ENCODE data around the gene PGD. TPM values are rescaled to one million over a fixed set of nuclear protein-coding genes. Genes with fewer than 3 reads are reported as not detected.

The PGD gene
- 114 and 146 TPM in 2 replicates for total RNA-seq (2014; rRNA removed; shearing (Covaris generic))

DNA sequence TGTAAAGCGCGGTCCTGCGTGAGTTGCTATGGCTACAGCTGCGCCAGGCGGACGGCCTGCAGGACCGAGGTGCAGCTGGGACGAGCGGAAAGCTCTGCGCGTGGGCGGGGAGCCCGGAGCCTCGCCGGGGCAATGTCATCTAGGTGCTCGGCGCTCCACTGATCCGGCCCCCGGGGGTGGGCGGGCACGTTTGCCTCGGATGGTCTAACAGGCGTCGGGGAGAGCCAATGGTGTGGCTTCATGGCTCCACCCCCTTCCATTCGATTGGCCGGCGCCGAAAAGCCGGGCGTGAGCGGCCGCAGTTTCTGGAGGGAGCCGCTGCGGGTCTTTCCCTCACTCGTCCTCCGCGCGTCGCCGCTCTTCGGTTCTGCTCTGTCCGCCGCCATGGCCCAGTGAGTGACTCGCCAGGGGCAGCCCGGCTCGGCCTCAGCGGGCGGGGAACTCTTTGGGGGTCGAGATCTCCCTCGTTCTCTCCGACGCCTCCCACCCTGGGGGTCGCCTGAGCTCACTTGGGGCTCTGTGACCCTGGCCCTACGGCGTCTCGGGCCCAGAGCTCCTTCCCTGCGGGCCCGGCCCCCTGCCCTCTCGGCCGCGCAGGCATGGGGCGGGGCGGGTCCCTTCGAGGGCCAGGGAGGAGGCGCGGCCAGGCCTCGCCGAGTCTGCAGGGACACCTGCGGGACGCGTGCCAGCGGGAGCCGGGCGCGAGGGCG is at the start of gene PGD:
TSS of gene PGD (plus strand) at position 331 of the 710 bp plus-strand sequence. CDS start at position 385, 54 bp downstream.
- peak; percentile 91 for DNase-seq (ENCODE audit: low spot score)

DNA sequence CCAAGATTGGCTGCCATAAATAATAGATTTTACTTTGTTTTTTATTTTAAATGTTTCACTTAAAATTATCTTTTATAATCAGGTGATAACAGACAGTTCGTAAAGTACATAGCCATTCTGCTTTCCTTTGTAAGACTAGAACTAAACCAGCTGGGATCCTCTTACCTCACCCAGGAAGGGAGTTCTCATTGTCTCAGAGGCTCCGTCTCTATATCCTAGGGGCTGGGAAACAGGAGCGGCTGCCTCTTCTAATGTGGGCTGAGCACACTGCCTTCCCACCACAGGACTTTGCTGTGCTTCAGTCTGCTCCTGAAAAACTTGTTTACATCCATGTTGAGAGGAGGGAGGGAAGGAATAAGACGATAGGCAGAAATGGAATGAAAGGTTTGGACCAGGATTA is 45.6 kb upstream of the PGD start:
- DNase-seq (ENCODE audit: low spot score), result no peak

DNA sequence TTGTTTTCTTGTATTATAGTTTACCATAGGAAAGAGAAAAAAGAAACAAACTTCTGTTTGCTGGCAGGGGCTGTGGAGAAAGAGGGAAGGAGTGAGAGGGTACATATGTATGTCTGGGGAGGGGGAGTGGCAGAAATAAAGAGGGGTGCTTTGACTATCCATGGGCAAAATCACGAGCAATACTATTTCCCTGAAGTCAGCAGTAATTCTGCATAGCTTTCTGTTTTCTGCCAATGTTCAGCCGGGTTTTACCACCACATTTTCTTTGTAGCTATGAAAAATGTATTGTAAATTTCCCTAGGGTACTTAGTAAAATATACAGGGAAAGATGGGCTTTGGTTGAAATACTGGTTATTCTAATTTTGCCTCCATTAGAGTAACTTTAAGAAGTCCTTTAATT is 45.2 kb upstream of the PGD start:
- DNase-seq (ENCODE audit: low spot score), result no peak

GRCh38 chr1:10360045-10360444 is 38.8 kb upstream of the PGD start:
- DNase-seq (ENCODE audit: low spot score), result no peak

DNA sequence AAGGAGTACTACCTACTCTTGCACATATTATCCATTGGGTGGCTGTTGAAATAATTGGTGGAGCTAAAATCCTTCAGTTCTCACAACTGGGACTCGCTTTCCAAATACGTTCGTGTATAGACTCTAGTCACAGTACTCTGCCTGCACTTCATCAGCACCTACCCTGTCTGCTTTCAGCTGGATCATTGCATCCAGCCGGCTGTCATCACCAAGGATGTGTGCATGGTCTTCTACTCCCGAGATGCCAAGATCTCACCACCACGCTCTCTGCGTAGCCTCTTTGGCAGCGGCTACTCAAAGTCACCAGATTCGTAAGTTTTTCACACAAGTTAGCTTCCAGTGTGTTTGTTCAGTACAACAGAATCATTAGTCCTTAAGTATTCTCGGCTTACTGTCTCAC is 37.3 kb upstream of the PGD start:
- DNase-seq (ENCODE audit: low spot score), result no peak

DNA sequence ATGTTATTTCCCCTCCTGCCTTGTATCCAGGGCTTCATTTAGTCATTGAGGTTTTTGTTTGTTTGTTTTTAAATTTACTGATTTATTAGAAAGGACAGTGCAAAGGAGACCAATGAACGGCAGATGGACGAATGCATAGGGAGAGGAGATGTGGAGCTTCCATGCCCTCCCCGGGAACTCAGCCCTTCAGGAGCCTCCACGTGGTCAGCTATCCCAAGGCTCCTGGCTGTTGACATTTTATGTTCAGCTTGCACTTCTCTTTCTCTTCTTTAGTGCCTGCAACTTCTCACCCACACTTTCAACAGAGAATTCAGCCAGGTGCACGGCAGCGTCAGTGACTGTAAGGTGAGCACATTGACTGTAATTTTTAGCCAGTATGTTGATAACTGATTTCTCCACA is 30.7 kb upstream of the PGD start:
- DNase-seq (ENCODE audit: low spot score), result no peak

- no peak for DNase-seq (ENCODE audit: low spot score)
These were observed 24.4 kb upstream of the PGD start for GRCh38 chr1:10374442-10374860.

DNA sequence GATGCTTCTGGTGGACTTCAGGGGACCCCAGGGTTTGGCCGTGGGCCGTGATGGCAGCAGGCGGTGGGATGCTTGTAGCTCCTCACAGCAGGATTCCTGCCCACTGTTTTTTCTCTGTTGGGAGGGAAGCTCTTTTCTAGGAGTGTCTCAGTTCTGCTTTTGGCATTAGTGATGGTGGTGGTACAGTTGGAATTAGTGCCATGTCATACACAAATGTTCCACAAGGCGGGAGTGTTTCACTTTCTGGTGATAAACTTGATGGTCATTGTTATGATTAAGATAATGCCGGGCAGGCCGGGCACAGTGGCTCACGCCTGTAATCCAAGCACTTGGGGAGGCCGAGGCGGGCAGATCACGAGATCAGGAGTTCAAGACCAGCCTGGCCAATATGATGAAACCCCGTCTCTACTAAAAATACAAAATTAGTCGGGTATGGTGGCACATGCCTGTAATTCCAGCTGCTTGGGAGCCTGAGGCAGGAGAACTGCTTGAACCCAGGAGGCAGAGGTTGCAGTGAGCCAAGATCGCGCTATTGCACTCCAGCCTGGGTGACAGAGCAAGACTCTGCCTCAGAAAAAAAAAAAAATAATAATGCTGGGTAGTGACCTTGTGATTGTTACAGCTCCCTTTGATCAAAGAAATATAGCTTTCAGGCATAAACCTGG is 21.4 kb upstream of the PGD start:
- peak; percentile 72 for DNase-seq (ENCODE audit: low spot score)

- DNase-seq (ENCODE audit: low spot score), result no peak
These were observed 20.6 kb upstream of the PGD start for GRCh38 chr1:10378081-10378841.

DNA sequence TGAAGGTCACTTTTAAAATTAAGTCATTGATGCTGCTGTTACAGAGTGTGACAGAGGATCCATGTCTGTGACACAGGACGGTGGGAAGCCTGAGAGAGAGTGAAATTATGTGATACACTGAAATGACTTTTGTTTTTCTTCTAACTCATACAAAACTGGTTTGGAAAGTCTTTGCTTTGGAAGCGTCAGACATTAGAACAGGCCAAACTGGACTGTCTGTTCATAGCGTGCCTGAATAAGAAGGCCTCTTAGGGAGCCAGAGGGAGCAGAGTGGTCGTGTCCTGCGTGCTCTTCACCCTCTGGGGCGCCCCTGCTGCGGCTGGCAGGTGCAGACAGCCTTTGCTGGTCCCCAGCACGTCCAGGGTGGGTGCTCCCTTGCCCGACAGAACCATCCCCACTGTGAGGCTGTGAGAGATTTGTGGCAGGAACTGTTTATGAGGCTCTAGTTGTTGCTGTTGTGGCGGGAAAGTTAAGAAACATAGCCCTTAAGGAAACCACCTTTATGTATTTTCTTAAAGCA is 19.7 kb upstream of the PGD start:
- no peak for DNase-seq (ENCODE audit: low spot score)

DNA sequence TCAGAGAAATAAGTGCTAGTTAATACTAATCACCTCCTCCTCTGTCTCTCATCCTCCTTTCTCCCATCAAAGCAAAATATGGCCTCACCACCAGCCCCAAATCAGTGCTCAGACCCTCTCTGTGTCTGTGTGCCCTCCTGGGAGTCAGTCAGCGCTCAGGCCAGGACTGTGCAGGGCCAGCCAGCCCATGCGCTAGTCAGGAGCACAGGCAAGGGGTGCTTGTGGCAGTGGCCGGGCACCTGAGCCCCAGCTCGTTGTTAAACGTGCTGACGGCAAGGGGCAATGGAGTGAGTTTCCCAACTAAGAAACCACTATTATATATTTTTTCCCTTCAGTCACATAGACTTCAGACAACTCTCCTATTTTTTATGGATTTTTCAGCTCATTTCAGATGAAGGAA is 19.2 kb upstream of the PGD start:
- no peak for DNase-seq (ENCODE audit: low spot score)

DNA sequence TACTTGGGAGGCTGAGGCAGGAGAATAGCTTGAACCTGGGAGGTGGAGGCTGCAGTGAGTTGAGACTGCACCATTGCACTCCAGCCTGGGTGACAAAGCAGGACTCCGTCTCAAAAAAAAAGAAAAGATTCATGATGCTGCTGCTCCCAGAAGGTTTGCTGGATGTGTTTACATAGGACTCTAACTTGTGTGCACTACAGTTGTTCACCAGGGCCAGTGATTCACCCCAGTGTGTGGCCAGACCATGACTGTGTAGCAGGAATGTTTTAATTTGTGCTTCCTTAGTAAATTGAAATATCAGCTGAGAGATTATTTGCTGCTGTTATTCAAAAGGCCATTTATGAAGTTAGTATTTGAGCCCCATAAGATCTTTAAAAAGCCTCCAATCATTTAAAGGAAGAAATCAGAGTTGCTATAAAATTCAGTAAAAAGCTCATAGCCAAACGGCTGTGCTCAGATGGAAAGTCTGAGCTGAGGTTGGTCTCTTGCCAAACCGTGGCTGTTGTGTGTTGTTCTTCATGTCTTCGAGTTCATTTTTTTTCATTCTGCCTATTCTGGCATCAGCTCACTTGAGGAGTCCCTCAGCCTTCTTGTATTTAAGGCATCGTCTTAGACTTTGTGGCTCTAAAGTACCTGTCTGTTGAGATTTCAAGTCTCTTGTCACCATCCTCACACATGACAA is 18.1 kb upstream of the PGD start:
- DNase-seq (ENCODE audit: low spot score), result peak; percentile 38

GRCh38 chr1:10383630-10384029 is 15.2 kb upstream of the PGD start:
- DNase-seq (ENCODE audit: low spot score), result no peak

DNA sequence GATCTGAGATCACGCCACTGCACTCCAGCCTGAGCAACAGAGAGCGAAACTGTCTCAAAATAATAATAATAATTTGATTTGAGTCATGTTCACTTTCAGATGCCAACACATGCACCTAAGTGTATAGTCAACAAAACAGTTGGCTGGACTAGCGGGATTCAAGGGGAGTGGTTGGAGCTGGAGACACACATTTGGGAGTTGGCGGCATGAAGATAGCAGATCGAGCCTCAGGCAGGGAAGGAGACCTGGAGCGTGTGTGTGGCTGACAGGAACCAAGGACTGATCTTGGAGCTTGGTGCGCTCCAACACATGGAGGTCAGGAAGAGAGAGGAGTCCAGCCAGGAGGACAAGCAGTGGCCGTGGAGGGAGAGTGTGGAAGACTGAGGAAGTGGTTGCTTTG is 14.6 kb upstream of the PGD start:
- no peak for DNase-seq (ENCODE audit: low spot score)

DNA sequence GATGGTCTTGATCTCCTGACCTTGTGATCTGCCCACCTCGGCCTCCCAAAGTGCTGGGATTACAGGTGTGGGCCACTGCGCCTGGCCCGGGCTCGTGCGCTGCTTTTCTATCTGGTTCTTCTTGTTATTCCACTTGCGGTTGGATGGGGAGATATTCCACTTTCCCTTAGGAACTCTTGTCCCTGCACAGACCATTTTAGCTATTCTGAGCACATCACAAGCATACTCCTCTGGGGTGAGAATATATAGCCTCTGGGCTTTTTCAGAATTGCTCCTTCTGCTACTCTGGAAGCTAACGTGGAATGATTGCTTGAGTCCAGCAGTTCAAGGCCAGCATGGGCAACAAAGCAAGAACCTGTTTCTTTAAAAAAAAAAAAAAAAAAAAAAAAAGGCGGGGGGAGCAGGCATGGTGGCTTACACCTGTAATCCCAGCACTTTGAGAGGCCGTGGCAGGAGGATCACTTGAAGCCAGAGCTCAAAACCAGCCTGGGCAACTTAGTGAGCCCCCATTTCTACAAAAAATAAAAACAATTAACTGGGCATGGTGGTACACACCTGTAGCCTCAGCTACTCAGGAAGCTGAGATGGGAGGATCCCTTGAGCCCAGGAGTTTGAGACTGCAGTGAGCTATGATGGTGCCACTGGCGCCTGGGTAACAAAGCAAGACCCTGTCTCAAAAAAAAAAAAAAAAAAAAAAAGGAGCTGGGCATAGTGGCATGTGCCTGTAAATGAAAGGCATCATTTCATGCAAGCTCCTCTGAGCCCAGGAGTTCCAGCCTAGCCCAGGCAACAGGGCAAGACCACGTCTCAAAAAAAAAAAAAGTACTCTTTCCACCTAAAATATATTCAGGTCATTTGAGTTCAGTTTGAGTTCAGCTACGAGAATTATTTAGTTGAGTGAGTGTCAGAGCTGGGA is 11.8 kb upstream of the PGD start:
- no peak for DNase-seq (ENCODE audit: low spot score)

DNA sequence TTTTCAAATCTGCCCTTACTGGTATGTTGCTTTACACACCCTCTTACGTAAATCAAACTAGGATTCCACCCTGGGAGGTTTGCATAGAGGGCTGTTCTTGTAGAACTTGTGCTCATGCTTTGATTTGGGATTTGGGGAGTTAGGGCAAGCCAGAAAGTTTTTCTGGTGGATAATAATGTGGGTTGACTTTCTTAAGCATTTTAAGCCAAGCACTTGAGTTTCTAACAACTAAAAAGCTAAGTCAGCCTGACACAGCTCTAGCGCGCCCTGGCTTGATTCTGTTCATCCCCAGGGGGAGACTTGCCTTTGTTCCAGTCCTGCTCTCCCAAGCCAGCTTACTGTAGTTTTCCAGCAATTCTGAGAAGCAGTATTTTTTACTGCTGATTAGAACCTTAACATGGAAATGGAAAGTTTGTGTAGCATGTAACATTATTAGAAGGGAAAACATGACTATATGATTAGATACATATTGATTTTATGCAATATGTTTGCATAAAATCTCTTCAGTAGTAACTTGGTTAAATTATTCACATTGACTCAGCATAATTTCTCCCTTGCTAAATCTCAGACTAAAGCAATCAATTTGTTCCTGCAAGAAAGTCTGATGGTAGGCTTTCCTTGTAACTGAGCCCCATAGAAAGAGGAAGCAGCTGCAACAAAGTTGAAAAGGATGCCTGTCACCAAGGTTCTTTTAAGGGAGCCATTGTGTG is 11.0 kb upstream of the PGD start:
- peak; percentile 39 for DNase-seq (ENCODE audit: low spot score)

- DNase-seq (ENCODE audit: low spot score), result no peak
These were observed 10.5 kb upstream of the PGD start for GRCh38 chr1:10388387-10388715.

- no peak for DNase-seq (ENCODE audit: low spot score)
These were observed 9.4 kb upstream of the PGD start for GRCh38 chr1:10389271-10389973.

DNA sequence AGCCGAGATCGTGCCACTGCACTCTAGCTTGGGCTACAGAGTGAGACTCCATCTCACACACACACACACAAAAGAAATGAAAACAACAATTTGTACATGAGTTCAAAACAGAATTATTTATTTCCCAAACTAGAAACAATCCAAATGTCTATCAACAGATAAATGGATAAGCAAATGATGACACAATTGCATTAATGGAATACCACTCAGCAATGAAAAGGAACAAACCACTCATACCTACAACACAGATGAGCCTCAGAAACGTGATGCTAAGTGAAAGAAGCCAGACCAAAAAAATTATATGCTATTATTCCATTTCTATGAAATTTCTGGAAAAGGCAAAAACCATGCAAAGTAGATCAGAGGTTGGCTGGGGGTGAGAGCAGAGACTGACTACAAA is 2.0 kb upstream of the PGD start:
- no peak for DNase-seq (ENCODE audit: low spot score)

- no peak for DNase-seq (ENCODE audit: low spot score)
These were observed 558 bp upstream of the PGD start for GRCh38 chr1:10398278-10398733.

Data from A172 (cell line).